Measurements from ENCODE around the gene SPINK2. TPM values are rescaled to one million over a fixed set of nuclear protein-coding genes. Genes with fewer than 3 reads are reported as not detected.

SPINK2 gene
- total RNA-seq, 6 experiments from 2014 or later = not detected

DNA sequence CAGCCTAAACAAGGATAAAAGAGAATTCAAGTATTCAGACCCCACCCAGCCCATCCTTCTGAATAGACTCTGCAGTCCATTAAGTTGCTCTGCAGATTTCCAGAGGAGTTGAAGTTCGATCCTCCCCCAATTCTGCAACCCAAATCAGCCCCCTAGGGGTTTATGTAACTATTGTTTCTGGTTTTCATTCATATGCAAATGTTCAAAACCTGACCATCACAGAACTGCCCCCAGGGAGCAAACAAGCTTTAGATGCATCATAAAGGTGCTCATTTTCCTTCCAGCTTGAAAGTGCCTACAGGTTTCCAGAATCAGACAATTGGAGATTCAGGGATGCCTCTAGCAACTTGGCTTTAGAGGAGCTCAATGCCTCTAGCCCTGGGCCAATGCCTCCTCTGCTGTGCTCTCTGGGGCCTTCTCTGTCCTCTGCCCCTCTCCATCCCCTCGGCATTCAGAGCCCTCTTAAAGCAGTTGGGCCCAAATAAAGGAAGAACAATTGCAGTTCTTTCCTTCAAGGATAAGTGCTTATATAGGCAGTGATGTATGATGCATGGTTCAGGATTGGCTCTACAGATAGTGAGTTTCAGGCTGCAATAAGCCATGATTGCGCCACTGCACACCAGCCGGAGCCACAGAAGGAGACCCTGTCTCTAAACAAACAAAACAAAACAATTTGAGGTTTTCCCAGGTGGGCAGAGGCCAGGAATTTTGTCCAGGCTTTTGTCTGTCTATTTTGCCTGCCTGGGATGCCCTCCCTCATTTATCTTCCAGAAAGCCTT lies 23.5 kb upstream of the SPINK2 start:
- 87% methylated on average over 3 of the region's 4 CpGs for WGBS (ENCODE audit: insufficient coverage, low coverage, low lambda C conversion rate, missing lambda C conversion rate)
- Histone ChIP-seq H3K27me3 (no peaks in the 10 kb centered on the region), H3K27ac (no peak overlapping the region), H3K4me3 (no peak overlapping the region), H3K9me3 (no peaks in the 10 kb centered on the region), H3K4me1 (no peaks in the 10 kb centered on the region), H3K36me3 (no peaks in the 10 kb centered on the region)
- TF ChIP-seq POLR2A (IDR thresholded peaks at IDR 0.05) = no peak
- TF ChIP-seq, protein P1, sequence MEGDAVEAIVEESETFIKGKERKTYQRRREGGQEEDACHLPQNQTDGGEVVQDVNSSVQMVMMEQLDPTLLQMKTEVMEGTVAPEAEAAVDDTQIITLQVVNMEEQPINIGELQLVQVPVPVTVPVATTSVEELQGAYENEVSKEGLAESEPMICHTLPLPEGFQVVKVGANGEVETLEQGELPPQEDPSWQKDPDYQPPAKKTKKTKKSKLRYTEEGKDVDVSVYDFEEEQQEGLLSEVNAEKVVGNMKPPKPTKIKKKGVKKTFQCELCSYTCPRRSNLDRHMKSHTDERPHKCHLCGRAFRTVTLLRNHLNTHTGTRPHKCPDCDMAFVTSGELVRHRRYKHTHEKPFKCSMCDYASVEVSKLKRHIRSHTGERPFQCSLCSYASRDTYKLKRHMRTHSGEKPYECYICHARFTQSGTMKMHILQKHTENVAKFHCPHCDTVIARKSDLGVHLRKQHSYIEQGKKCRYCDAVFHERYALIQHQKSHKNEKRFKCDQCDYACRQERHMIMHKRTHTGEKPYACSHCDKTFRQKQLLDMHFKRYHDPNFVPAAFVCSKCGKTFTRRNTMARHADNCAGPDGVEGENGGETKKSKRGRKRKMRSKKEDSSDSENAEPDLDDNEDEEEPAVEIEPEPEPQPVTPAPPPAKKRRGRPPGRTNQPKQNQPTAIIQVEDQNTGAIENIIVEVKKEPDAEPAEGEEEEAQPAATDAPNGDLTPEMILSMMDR (IDR thresholded peaks at IDR 0.05) = no peak
- DNase-seq (no peak), ATAC-seq (no peak)
- intact Hi-C loops (cut with DNase I) = no loop called here

DNA sequence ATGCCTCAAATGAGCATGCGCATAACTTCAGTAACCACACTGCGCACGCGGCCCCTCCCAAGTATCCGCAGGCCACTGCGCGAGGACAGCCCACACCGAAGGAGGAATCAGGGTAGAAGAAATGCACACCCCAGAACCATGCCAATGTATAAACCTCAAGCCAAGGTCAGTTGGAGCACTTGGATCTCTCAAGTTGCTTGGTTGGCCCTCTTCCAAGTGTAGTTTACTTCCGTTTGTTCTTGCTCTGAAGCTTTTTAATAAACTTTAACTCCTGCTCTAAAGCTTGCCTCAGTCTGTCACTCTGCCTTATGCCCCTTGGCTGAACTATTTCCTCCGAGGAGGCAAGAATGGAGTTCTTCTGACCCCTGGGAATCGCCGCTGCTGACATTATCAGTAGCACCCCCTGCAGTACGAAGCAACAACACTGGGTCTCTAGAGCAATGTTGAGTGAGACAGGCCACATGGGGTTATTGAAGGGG lies 22.0 kb upstream of the SPINK2 start:
- no peaks in the 10 kb centered on the region for H3K9me3 ChIP-seq
- H3K27me3 ChIP-seq = no peaks in the 10 kb centered on the region
- no peak overlapping the region for H3K27ac ChIP-seq
- no peak overlapping the region for H3K4me3 ChIP-seq
- H3K36me3 ChIP-seq = no peaks in the 10 kb centered on the region
- DNase-seq (no peak), ATAC-seq (no peak)
- intact Hi-C loops (cut with DNase I) = no loop called here
- TF ChIP-seq POLR2A (IDR thresholded peaks at IDR 0.05) = no peak
- TF ChIP-seq, protein P1 (IDR thresholded peaks at IDR 0.05) = no peak
- whole genome bisulfite sequencing (ENCODE audit: insufficient coverage, low coverage, low lambda C conversion rate, missing lambda C conversion rate) = 40% methylated on average over 9 of the region's 13 CpGs
- no peaks in the 10 kb centered on the region for H3K4me1 ChIP-seq

DNA sequence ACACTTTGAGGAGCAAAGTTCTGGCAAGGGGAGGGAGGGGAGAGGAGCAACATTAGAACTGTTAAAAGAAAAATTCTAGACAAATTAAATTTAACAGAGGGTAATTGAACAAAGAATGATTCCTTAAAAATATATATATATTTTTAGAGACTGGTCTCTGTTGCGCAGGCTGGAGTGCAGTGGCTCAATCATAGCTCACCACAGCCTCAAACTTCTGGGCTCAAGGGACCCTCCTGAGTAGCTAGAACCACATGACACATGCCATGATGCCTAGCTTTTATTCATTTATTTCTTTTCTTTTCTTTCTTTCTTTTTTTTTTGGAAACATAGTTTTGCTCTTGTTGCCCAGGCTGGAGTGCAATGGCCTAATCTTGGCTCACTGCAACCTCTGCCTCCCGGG lies 19.1 kb upstream of the SPINK2 start:
- no peak for DNase-seq
- WGBS (ENCODE audit: insufficient coverage, low coverage, low lambda C conversion rate, missing lambda C conversion rate) = 100% methylated on average over 2 of the region's 2 CpGs
- no peak for ATAC-seq
- H3K27me3 ChIP-seq = no peaks in the 10 kb centered on the region
- intact Hi-C loops (cut with DNase I) = no loop called here
- TF ChIP-seq POLR2A (IDR thresholded peaks at IDR 0.05) = no peak
- TF ChIP-seq, protein P1 (IDR thresholded peaks at IDR 0.05) = no peak
- no peaks in the 10 kb centered on the region for H3K4me1 ChIP-seq
- no peak overlapping the region for H3K4me3 ChIP-seq
- no peak overlapping the region for H3K27ac ChIP-seq
- no peaks in the 10 kb centered on the region for H3K9me3 ChIP-seq
- no peaks in the 10 kb centered on the region for H3K36me3 ChIP-seq

DNA sequence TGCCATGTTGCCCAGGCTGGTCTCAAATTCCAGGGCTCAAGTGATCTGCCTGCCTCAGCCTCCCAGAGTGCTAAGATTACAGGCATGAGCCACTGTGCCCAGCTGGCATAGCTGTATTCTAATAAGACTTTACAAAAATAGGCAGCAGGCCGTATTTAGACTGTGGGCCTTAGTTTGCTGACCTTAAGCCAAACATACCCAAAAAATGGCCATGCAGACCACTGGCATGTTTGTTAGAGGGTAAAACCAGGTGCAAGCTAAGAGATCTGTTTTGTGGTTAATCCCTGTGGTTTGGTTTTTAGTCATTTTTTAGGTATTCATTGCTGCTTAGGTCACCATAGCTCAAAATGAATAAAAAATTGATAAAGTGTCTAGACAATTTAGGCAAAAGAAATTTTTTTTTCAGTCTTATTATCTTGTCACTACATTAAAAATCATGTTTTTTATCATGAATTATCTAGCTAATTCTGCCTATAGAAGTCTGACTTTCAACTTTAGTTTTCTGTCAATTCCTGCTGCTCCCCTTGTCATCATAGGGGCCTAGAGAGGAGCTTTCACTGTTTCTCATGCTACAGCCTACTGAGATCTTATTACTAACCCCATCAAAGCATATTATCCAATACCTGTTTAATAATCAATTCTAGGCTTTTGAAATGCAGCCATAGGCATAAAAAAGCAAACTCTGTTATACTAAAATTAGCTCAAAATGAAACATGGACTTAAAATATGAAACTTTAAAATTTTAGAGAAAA lies 7.5 kb upstream of the SPINK2 start:
- H3K4me1 ChIP-seq = no peaks in the 10 kb centered on the region
- no peaks in the 10 kb centered on the region for H3K27me3 ChIP-seq
- H3K27ac ChIP-seq = no peak overlapping the region
- H3K36me3 ChIP-seq = no peaks in the 10 kb centered on the region
- intact Hi-C loops (cut with DNase I) = no loop called here
- no peak for DNase-seq
- H3K9me3 ChIP-seq = no peaks in the 10 kb centered on the region
- 83% methylated on average over 1 of the region's 1 CpG for WGBS (ENCODE audit: insufficient coverage, low coverage, low lambda C conversion rate, missing lambda C conversion rate)
- TF ChIP-seq POLR2A (IDR thresholded peaks at IDR 0.05) = no peak
- TF ChIP-seq, protein P1 (IDR thresholded peaks at IDR 0.05) = no peak
- no peak for ATAC-seq
- no peak overlapping the region for H3K4me3 ChIP-seq
